Mucosa of descending colon (tissue), 3 donors: ENCODE results near the gene ETF1. TPM values are rescaled to one million over a fixed set of nuclear protein-coding genes. Genes with fewer than 3 reads are reported as not detected.

Experiments used
- ATAC-seq: fragments of 200-7000 bp; cut with Tn5 transposase; one replicate; pipeline ENCODE4 v1.9.1; 2020; ENCODE audit warnings: mild to moderate bottlenecking, moderate library complexity
- DNase-seq, 3 donors: peaks; one replicate each; pipeline ENCODE4 v3.0.0-alpha.2; 2020
- H3K36me3 ChIP-seq: fragments of 200-600 bp; one replicate; pipeline ENCODE4 v1.8.0; 2021; ENCODE audit warnings: low read depth, mild to moderate bottlenecking
- H3K4me1 ChIP-seq: fragments of 200-600 bp; one replicate; pipeline ENCODE4 v1.8.0; 2021; ENCODE audit warnings: low read depth, mild to moderate bottlenecking
- H3K4me3 ChIP-seq: fragments of 200-600 bp; one replicate; pipeline ENCODE4 v1.8.0; 2021; ENCODE audit warnings: mild to moderate bottlenecking
- H3K9me3 ChIP-seq: fragments of 200-600 bp; one replicate; pipeline ENCODE4 v1.8.0; 2021; ENCODE audit warnings: mild to moderate bottlenecking
- CTCF ChIP-seq: fragments of 200-600 bp; IDR thresholded peaks from one replicate; pipeline ENCODE4 v1.8.0; 2022; ENCODE audit warnings: antibody characterized with exemption, mild to moderate bottlenecking
- intact Hi-C, 2 donors: fragments of 100-400 bp; cut with DNase I in 1 of 2; cut with micrococcal nuclease in 1 of 2; formaldehyde crosslinking; loops; one replicate each; pipeline versions ENCODE4 v1.11.0 to v1.11.1; 2022; cut with DNase I, micrococcal nuclease
- total RNA-seq, 3 donors: library from RNA; stranded (reverse); fragmentation: NEBNext Ultra II Directional in 2 of 3; extraction: Animal tissue kit (Norgen Biotek cat#: 25700) in 2 of 3; gene quantifications; one replicate each; pipeline versions ENCODE4 v1.2.1 to v1.2.4, GENCODE V29; 2021 to 2023
- donor health status: DM: no; HTN: no; CAD: no; lungs with moderate emphysema.
- donor health status: DM: no; HTN: no; CAD: no.
- donor health status: DM: no; HTN: yes; CAD: no.

Gene ETF1
- total RNA-seq, 3 donors from 2014 or later, result 66.5 to 114 (median 85.7) TPM

- DNase-seq, result peak; percentile 85 to 92 (median 91)
- intact Hi-C loops, result no loop called here
- no peak for TF ChIP-seq CTCF
- Histone ChIP-seq H3K4me1 (peaks cover 16% of the 10 kb centered on the region), H3K4me3 (no peak overlapping the region), H3K36me3 (no peaks in the 10 kb centered on the region), H3K9me3 (no peaks in the 10 kb centered on the region)
- ATAC-seq, result peak; percentile 98
These were observed 51.1 kb downstream of the ETF1 start for GRCh38 chr5:138491669-138492559.

- peak; percentile 19 for ATAC-seq
- no peak for TF ChIP-seq CTCF
- Histone ChIP-seq H3K9me3 (no peaks in the 10 kb centered on the region), H3K4me1 (peaks cover 16% of the 10 kb centered on the region), H3K4me3 (no peak overlapping the region), H3K36me3 (no peaks in the 10 kb centered on the region)
- peak in 1 of 3 donors; percentile 43 for DNase-seq
- intact Hi-C loops, result no loop called here
These were observed 51.8 kb downstream of the ETF1 start for GRCh38 chr5:138491284-138491648.

- no peak for TF ChIP-seq CTCF
- Histone ChIP-seq H3K9me3 (no peaks in the 10 kb centered on the region), H3K36me3 (no peaks in the 10 kb centered on the region), H3K4me1 (peaks cover 16% of the 10 kb centered on the region), H3K4me3 (no peak overlapping the region)
- ATAC-seq, result no peak
- no peak for DNase-seq
- intact Hi-C loops, result no loop called here
These were observed 52.3 kb downstream of the ETF1 start for GRCh38 chr5:138490648-138491283.

GRCh38 chr5:138489683-138490061, 53.4 kb downstream of the ETF1 start:
- ATAC-seq, result no peak
- TF ChIP-seq CTCF, result no peak
- intact Hi-C loops, result no loop called here
- Histone ChIP-seq H3K9me3 (no peaks in the 10 kb centered on the region), H3K4me3 (no peak overlapping the region), H3K4me1 (peaks cover 16% of the 10 kb centered on the region), H3K36me3 (no peaks in the 10 kb centered on the region)
- no peak for DNase-seq

GRCh38 chr5:138488481-138488945, 54.5 kb downstream of the ETF1 start:
- no peak for TF ChIP-seq CTCF
- no peak overlapping the region for H3K4me3 ChIP-seq
- DNase-seq (no peak), ATAC-seq (no peak)
- no peaks in the 10 kb centered on the region for H3K9me3 ChIP-seq
- peaks cover 16% of the 10 kb centered on the region for H3K4me1 ChIP-seq
- H3K36me3 ChIP-seq, result no peaks in the 10 kb centered on the region
- intact Hi-C loops, result no loop called here
